Fibroblast of mammary gland (primary cell): ENCODE results near the gene SGCA.

ENCODE experiments used
- DNase-seq: peaks from one replicate; pipeline ENCODE4 v3.0.0-alpha.2; 2010; ENCODE audit warnings: low read depth
- H3K4me3 ChIP-seq: 2 replicates; pipeline ENCODE4 v1.5.1; 2011; ENCODE audit warnings: low read depth, mild to moderate bottlenecking, low read length, moderate library complexity; ENCODE audit not compliant: control insufficient read depth
- TF ChIP-seq, protein P1 (sequence below): conservative IDR thresholded peaks from 2 replicates; pipeline ENCODE4 v1.5.1; 2011; ENCODE audit warnings: low read depth, low read length, inconsistent platforms; ENCODE audit not compliant: control insufficient read depth, insufficient read depth

SGCA gene

DNA sequence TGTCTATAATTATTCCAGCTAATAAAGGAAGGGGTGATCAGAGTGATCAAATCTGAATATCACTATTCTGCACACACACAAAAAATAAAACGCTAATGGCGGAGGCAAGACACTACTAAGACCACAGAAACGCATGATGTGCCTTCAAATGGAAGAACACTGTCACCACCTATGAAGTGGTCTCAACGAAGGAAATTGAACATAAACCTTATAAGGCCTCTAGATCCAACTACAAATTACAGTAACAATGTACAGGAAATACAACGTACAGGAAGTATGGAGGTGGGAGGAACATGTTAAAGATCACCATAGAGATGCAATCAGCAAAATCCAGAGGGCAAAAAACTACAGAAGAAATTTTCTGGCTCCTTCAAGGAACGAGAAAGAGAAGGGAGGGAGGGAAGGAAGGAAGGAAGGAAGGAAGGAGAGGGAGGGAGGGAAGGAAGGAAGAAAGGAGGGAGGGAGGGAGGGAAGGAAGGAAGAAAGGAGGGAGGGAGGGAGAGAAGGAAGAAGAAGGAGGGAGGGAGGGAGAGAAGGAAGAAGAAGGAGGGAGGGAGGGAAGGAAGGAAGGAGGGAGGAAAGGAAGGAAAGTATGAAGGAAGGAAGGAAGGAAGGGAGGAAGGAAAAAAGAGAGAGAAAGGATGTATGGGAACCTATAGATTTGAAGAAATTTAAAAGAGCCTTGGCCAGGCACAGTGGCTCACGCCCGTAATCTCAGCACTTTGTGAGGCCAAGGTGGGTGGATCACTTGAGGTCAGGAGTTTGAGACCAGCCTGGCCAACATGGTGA, 3.1 kb upstream of the SGCA start:
- H3K4me3 ChIP-seq = no peak overlapping the region
- DNase-seq = no peak
- TF ChIP-seq, protein P1, sequence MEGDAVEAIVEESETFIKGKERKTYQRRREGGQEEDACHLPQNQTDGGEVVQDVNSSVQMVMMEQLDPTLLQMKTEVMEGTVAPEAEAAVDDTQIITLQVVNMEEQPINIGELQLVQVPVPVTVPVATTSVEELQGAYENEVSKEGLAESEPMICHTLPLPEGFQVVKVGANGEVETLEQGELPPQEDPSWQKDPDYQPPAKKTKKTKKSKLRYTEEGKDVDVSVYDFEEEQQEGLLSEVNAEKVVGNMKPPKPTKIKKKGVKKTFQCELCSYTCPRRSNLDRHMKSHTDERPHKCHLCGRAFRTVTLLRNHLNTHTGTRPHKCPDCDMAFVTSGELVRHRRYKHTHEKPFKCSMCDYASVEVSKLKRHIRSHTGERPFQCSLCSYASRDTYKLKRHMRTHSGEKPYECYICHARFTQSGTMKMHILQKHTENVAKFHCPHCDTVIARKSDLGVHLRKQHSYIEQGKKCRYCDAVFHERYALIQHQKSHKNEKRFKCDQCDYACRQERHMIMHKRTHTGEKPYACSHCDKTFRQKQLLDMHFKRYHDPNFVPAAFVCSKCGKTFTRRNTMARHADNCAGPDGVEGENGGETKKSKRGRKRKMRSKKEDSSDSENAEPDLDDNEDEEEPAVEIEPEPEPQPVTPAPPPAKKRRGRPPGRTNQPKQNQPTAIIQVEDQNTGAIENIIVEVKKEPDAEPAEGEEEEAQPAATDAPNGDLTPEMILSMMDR = no peak

DNA sequence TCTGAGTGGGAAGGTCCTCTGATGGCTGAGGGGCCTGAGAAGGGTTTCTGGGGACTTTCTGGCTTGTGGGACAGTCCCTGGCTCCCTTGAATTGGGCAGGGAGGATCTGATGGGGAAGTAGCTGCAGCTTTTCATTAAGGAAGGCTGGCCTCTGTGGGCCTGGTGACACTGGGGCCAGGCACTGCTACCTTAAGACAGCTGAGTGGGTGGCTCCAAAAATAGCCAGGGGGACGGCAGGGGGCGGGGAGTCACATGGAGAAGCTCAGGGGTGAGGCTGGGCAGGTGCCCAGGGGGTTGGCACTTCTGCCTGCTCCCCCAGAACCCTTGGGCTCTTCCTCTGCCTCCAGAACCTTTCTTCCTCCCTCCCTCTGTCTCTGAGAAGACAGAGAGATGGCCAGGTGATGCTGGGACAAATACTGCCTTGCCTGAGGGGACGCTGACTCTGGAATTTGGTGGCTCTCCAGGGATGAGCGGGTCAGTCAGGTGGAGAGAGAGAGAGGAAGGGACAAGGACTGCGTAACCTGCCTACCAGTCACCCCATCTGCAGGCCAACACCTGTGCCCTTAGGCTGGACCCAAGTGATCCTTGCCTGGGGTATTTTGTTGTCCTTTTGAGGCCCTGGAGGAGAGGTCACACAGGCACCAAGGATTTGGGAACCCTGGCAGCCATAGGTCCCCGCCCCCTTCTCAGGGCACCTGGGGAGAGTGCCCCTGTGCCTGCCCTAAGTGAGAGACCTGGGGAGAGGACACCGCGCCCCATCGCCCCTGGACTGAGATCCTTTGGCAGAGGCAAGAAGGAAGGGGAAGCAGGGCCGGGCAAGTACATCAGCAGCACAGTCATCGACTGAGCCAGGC, 1.7 kb upstream of the SGCA start:
- no peak overlapping the region for H3K4me3 ChIP-seq
- TF ChIP-seq, protein P1 = no peak

DNA sequence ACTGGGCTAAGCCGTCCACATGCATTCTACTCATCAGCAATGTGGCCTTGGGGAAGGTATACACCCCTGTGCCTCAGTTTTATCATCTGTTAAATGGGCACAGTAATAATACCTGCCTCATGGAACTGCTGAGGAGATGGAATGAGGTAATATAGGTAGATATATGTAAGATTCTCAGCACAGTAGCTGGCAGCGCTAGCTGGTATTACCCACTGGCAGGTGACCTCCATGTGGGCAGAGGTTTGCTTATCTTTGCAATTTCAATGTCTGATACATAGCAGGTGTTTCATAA, 1.2 kb upstream of the SGCA start:
- no peak for DNase-seq
- TF ChIP-seq, protein P1 = no peak
- no peak overlapping the region for H3K4me3 ChIP-seq

More for the DNA sequence above, 1.7 kb upstream of the SGCA start:
- DNase-seq = no peak

DNA sequence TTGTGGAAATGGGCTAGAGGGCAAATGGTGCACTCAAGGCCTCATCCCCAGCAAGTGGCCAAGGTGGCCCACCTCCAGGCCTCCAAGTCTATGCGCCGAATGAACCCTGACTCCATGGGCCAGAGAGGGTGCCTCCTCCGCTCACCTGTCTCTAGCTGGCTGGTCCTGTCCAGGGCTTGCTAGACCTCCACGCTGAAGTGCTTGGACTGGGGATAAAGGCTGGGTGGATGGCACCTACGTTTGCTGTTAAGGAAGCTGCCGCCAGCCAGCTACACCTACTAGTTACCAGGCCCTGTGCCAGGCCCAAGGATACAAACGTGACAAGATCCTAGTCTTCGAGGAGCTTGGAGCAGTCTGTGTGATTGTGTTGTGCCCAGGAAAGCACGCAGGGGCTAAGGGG, 739 bp upstream of the SGCA start:
- TF ChIP-seq, protein P1 = no peak
- no peak for DNase-seq
- no peak overlapping the region for H3K4me3 ChIP-seq

DNA sequence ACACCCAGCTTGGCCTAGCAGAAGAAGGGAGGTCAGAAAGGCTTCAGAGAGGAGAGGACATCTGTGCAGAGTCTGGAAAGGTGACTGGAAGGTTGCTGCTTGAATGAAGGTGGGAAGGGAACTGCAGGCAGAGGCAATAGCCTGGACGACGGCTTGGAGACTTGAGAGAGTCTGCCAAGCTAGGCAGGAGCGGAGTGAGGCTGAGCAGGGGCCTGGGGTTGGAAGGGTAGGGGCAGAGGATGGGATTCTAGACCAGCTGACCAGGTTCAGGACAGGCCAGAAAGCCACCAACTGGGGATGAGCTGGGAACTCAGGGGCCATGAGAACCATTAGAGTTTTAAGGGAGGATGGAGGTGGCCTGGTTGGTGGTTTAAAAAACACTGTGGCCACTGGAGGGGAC, 339 bp upstream of the SGCA start:
- TF ChIP-seq, protein P1 = no peak
- no peak overlapping the region for H3K4me3 ChIP-seq
- DNase-seq = no peak

DNA sequence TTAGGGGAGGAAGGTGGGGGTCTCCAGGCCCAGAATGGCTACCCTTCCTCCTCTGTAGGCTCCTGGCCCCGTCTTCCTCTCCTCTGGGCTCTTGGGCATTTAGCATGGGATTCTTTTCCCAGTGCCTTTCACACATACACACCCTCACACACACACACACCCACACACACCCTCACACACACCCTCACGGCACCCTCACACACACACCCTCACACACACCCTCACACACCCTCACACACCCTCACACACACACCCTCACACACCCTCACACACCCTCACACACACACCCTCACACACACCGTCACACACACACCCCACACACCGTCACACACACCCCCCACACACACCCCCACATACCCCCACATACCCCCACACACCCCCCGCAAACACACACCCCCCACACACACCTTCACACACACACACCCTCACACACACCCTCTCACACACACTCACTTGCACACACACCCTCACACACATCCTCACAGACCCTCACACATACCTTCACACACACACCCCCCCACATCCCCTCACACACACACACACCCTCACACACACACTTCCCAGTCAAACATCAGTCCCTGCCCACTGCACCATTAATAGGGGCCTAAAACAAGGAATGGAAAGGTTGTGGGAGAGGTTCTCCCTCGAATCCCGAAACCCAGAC, 845 bp downstream of the SGCA start:
- no peak overlapping the region for H3K4me3 ChIP-seq
- TF ChIP-seq, protein P1 = no peak
- DNase-seq = no peak
